HG03135 (cell line): ENCODE results near the gene GRK6.
A peak's percentile ranks its signal among the peaks of the same experiment; 100 is the strongest.

Source experiments
- ATAC-seq: cut with Tn5 transposase; IDR thresholded peaks from one replicate; pipeline ENCODE4 v1.9.1; 2021; ENCODE audit warnings: mild to moderate bottlenecking, moderate library complexity; ENCODE audit not compliant: unreplicated experiment

GRK6 gene

GRCh38 chr5:177450667-177451424, 24.4 kb downstream of the GRK6 start:
- ATAC-seq: no peak

DNA sequence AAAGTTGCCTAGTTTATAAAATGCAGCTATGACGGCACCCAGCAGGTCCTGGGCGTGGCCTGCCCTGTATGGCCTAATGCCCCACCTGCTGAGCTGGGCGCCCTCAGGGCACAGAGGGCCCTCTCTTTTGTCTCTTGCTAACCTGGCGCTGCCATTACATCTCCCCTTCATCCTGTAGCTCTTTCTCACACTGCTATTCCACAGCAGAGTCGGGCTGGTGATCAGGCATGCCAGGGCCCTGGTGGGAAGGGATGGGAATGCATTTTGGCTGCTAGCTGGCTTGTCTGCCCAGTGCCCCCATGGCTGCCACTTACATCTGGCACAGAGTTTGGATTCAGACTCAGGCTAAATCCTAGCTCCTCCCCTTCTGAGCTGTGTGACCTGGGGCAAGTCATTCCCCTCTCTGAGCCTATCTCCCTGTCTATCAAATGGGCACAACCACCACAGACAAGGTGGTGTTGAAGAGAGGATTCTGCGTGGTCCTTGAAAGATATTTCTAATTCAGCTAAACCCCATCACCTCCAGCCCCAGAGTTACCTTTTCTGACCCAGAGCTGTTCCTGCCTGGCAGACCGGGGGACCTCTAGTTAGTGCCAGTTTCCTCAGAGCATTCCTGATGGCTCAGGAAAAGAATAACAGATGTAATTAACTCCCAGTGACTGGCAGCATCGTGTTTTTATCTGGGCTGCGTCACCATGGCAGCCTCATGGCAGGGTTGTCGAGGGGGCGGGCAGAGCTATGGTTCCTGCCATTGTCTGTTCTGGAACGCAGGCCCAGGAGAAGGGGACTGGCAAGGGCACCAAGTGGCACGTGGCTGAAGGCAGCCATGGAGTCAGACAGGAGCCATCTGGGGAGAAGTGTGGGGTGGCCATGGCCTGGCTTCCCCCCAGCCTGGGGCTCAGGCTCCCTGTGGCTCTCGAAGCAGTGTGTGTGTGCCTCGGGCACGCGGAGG, 26.5 kb downstream of the GRK6 start:
- no peak for ATAC-seq

- peak; percentile 3 for ATAC-seq
These were observed 27.4 kb downstream of the GRK6 start for GRCh38 chr5:177453852-177454396.

GRCh38 chr5:177454397-177455035, 28.0 kb downstream of the GRK6 start:
- ATAC-seq: peak; percentile 45

- peak; percentile 48 for ATAC-seq
These were observed 28.7 kb downstream of the GRK6 start for GRCh38 chr5:177455036-177455660.

GRCh38 chr5:177455661-177456590, 29.4 kb downstream of the GRK6 start:
- ATAC-seq: peak; percentile 21

DNA sequence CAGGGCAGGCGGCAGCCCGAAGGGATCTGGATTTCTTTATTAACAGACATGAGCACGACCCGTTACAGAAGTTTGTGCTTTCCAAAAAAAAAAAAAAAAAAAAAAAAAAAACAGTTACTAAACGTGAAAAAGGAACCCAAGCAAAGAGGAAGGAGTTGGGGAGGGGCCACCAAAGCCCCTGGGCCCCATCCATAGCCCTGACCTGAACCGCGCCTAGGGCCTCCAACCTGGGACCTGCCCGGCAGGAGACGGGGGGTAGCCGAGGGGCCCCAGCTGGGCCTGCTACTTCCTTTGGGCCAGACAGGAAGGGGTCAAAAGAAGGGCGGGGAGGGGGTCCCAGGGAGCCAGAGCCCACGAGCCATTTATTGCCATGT, 30.1 kb downstream of the GRK6 start:
- no peak for ATAC-seq

- ATAC-seq: peak; percentile 47
These were observed 30.7 kb downstream of the GRK6 start for GRCh38 chr5:177456976-177457851.

GRCh38 chr5:177457852-177458681, 31.6 kb downstream of the GRK6 start:
- no peak for ATAC-seq

GRCh38 chr5:177458912-177459350, 32.5 kb downstream of the GRK6 start:
- ATAC-seq: no peak

- no peak for ATAC-seq
These were observed 32.9 kb downstream of the GRK6 start for GRCh38 chr5:177459357-177459756.

GRCh38 chr5:177459819-177460628, 33.5 kb downstream of the GRK6 start:
- no peak for ATAC-seq

GRCh38 chr5:177462021-177462670, 35.7 kb downstream of the GRK6 start:
- no peak for ATAC-seq

- no peak for ATAC-seq
These were observed 38.6 kb downstream of the GRK6 start for GRCh38 chr5:177465044-177465443.

DNA sequence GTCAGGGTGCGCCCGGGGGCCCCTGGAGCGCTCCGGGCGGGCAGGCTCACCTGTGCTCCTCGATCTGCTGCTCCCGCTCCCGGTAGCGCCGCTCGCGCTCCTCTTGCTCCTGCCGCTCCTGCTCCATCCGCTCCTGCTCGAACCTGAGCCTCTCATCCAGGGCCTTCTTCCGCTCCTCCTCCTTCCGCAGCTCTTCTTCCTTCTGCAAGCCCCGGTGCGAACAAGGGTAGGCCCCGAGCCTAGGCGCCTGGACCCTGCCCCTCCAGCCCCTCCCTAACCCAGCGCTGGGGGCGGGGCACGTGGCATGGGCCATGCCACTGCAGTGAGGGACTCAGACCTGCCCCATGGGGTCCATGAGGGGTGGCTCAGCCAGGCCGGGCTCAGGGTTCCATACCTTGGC, 40.4 kb downstream of the GRK6 start:
- ATAC-seq: no peak

DNA sequence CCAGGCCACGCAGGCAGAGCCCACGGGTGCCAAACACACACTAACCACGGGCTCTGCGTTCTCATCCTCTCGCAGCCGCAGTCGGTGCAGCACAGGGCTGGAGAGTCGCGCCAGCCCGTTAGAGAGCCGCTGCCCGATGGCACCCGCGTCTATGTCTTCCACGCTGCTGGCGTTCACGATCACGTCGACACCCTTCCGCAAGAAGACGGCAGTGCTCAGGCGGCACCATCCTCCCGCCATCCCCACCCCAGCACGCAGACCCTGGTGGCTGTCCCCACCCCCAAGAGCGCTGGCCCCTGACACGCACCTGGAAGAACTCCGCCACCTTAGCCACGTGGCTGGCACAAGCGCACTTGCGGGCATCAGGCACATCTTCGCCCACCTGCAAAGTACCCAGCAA, 41.0 kb downstream of the GRK6 start:
- no peak for ATAC-seq
